Measurements from ENCODE around the gene CCDC90B.
"Not testable (repeated sequence)": the region's sequence is repeated elsewhere in the genome, so short reads cannot be mapped to it uniquely, and the experiment has no call there.

GRCh38 chr11:83308536-83308935, 22.4 kb upstream of the CCDC90B start:
- not testable (repeated sequence) for TF ChIP-seq CTCF (conservative IDR thresholded peaks at IDR 0.05); EZH2 (IDR thresholded peaks at IDR 0.05; ENCODE audit: low read depth)
